GM18951 (cell line): ENCODE results near the gene RABL3.
"Not testable (repeated sequence)": the region's sequence is repeated elsewhere in the genome, so short reads cannot be mapped to it uniquely, and the experiment has no call there.

Source experiments
- POLR2A ChIP-seq: IDR thresholded peaks from 4 replicates; pipeline ENCODE4 v1.6.1; 2011; ENCODE audit warnings: mild to moderate bottlenecking; ENCODE audit not compliant: insufficient read length, insufficient read depth; ENCODE audit errors: extremely low read depth
- in situ Hi-C: fragments of 300-500 bp; cut with MboI; formaldehyde crosslinking; loops from one replicate; pipeline ENCODE4 v1.12.0; 2022; ENCODE audit warnings: low sequenced_read_pairs, mixed read lengths, inconsistent platforms; ENCODE audit not compliant: unreplicated experiment

Gene RABL3

GRCh38 chr3:120641696-120642246, 100.5 kb downstream of the RABL3 start:
- in situ Hi-C loops, result no loop called here
- no peak for TF ChIP-seq POLR2A

GRCh38 chr3:120640231-120640630, 102.1 kb downstream of the RABL3 start:
- in situ Hi-C loops, result no loop called here
- no peak for TF ChIP-seq POLR2A

GRCh38 chr3:120638820-120639219, 103.5 kb downstream of the RABL3 start:
- in situ Hi-C loops, result not testable (repeated sequence)

- TF ChIP-seq POLR2A, result no peak
- in situ Hi-C loops, result no loop called here
Observed at GRCh38 chr3:120637851-120638559, 104.3 kb downstream of the RABL3 start.

- TF ChIP-seq POLR2A, result no peak
Observed at GRCh38 chr3:120636795-120637401, 105.4 kb downstream of the RABL3 start.

More at GRCh38 chr3:120636795-120637401, 105.4 kb downstream of the RABL3 start:
- in situ Hi-C loops, result no loop called here
